GM19035 (cell line): ENCODE results near the gene TAF12.
"Not testable (repeated sequence)": the region's sequence is repeated elsewhere in the genome, so short reads cannot be mapped to it uniquely, and the experiment has no call there.

Experiments
- ATAC-seq: cut with Tn5 transposase; IDR thresholded peaks from one replicate; pipeline ENCODE4 v1.9.1; 2021; ENCODE audit not compliant: unreplicated experiment

Gene TAF12

GRCh38 chr1:28645406-28645805 is 2.5 kb upstream of the TAF12 start:
- ATAC-seq: not testable (repeated sequence)

DNA sequence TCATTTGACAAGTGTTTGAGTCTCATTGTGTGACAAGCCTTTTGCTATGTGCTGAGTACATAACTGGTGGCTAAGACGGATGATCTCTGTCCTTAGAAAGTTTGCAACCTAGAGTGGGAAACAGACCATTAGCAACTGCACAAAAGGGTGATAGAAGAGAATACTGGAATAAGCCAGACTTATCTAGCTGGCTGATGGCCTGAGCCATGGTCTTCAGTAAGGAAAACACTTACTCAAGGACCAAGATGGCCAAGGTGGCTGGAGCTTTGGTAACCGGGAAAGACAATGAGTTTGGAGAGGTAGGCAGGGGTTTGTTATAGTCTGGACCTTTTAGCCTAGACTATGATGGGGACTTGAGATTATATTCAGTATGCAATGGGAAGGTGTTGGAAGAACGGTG is 1.6 kb upstream of the TAF12 start:
- ATAC-seq: no peak

- ATAC-seq: peak; percentile 32
Measured at GRCh38 chr1:28642056-28642846, 616 bp downstream of the TAF12 start.

- ATAC-seq: no peak
Measured at GRCh38 chr1:28640766-28641165, 2.1 kb downstream of the TAF12 start.

DNA sequence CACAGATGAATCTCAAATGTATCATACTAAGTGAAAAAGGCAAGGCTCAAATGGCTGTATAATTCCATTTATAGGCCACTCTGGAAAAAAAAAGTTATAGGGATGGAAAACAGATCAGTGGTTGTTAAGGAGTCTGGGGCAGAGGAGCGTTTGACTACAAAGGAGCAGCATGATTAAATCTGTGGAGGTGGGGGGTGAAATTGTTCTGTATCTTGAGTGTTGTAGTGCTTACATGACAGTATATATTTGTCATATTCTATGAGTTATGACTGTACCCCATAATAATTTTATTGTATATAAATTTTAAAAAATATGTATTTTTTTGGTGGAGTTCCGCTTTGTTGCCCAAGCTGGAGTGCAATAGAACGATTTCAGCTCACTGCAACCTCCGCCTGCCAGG is 10.3 kb downstream of the TAF12 start:
- ATAC-seq: no peak

GRCh38 chr1:28631713-28632112 is 11.2 kb downstream of the TAF12 start:
- no peak for ATAC-seq

GRCh38 chr1:28613175-28613574 is 29.7 kb downstream of the TAF12 start:
- no peak for ATAC-seq

- ATAC-seq: no peak
Measured at GRCh38 chr1:28606771-28607170, 36.1 kb downstream of the TAF12 start.

- ATAC-seq: no peak
Measured at GRCh38 chr1:28604962-28605361, 37.9 kb downstream of the TAF12 start.

DNA sequence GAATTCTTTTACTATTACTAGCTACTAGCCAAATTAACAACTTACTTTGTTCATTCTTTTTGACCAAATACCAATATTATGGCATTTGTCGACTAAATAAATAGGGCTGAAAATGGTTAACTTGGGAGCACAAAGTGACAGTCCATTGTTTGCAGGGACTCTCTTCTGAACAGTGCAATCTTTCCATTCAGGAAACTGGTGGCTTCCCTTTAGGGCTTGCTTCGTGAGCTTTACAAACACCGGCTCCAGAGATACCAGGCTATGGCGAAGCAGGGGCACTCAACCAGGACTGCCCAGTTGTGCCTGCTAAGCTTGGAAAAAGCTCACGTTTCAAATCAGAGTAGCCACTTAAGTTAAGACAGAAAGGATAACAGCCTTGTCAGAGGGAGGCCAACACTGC is 38.5 kb downstream of the TAF12 start:
- ATAC-seq: no peak

GRCh38 chr1:28602536-28603439 is 40.1 kb downstream of the TAF12 start:
- ATAC-seq: no peak

DNA sequence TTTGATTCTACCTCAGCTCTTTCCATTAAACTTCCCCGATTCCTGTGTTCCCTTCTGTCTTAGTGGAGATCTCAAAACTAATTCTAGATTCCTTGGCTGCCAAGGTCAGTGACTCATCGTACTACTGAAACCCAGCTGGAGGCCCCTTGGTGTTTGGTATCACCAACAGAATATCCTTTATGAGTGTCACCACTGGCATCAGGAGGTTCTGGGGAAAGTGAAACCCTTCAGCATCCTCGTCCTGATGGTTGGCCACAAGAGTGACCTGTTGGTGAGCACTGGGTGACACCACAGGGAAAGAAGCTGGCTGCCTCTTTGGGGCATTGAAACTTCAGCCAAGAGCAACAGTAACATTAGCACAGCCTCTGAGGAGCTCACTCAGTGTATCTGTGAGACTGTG is 41.2 kb downstream of the TAF12 start:
- no peak for ATAC-seq

DNA sequence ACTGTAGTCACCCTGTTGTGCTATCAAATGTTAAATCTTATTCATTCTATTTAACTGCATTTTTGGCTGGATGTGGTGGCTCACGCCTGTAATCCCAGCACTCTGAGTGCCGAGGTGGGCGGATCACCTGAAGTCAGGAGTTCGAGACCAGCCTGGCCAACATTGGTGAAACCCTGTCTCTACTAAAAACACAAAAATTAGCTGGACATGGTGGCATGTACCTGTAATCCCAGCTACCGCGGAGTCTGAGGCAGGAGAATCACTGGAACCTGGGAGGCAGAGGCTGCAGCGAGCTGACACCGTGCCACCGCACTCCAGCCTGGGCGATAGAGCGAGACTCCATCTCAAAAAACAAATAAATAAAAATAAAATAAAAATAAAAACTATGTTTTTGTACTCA is 46.6 kb downstream of the TAF12 start:
- ATAC-seq: not testable (repeated sequence)

- ATAC-seq: no peak
Measured at GRCh38 chr1:28595412-28596191, 47.3 kb downstream of the TAF12 start.

DNA sequence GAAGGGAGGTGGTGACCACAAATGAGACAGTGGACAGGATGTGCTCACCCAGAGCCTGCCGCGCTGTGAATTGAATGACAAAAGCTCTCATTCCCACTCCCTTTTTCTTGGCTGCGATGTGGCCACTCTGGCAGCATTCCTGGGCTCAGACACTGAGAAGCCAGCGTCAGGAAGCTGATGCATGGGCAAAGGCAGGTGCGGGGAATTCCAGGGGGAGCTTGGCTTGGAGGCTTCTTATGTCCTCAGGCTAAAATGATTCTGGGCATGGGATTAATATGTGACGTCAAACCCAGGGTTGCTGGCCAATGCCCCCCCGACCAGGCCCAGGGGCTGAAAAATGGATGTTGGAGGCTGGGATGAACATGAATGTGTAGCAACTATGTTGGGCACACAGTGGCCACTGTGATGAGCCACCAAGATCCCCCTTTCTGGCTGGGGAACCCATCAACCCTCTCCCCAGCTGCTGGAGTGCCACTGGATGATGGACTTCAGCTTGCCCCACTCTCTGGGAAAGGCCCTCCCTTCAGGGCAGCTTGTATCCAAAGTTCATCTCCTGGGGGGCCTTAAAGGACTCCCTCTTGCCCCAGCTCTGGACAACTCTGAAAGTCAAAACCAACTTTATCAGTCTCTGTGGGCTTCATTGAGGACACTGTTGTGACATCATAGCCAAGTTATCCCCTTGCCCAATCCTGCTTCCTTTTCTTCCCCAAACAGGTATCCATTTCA is 48.0 kb downstream of the TAF12 start:
- not testable (repeated sequence) for ATAC-seq

- not testable (repeated sequence) for ATAC-seq
Measured at GRCh38 chr1:28593988-28594356, 48.9 kb downstream of the TAF12 start.

DNA sequence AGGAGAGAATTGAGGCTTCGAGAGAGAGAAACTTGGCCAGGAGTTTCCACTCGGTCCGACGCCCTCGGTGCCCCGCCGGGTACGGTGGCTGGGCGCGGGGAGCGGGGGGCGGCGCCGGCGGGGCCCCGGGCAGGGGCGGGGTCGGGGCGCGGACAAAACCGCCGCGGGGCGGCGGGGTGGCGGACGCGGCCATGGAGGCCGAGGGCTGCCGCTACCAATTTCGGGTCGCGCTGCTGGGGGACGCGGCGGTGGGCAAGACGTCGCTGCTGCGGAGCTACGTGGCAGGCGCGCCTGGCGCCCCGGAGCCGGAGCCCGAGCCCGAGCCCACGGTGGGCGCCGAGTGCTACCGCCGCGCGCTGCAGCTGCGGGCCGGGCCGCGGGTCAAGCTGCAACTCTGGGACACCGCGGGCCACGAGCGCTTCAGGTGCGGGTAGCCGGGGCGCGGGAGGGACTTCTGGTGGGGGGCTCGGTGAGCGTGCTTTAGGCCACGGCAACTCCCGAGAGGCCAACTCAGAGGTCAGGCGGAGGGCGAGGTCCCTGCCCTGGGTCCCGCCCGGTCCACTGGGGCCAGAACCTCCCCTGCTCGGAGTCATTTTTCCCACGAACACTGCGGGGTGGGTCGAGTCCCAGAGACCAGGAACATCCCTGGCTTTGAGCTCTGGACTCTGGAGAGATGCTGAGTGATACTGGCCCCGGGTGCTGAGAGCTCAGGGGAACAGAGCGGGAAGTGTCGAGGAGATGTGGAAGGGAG is 50.4 kb downstream of the TAF12 start:
- no peak for ATAC-seq

DNA sequence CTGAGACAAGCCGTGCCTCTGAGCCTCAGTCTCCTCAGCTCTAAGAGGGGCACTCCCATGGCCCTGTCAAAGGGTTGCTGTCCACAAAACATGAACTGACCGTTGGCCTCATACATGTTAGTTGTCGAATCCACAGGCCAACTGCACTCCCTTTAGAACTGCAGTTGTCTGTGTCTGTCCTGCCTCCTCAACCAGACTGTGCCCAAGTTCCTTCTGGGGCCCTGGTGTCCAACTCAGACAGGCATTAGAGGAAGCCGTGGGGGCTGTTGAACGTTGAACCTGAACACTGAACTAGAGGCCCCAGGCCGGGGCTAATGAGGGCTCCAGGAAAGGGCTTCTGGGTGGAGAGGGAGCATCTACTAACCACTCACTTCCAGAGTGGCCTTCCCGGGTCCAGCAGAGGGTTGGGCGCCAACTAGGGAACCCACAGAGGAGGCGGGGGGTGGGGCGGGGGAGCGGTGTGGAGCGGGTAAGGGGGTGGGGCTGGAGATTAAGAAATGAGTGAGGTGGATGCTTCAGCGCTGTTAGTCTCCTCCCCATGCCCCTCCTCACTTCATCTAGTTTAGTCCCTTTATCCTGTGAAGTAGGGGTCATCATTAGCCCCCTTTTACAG is 51.1 kb downstream of the TAF12 start, which contains the start of gene RAB42:
Gene RAB42, plus strand, starts transcription at position 558 of the 613 bp plus-strand sequence. CDS start 247 bp downstream, outside the sequence.
- no peak for ATAC-seq
